Measurements from ENCODE around the gene PRKG1. TPM values are rescaled to one million over a fixed set of nuclear protein-coding genes. Genes with fewer than 3 reads are reported as not detected.

The PRKG1 gene
- total RNA-seq, 1 experiment from 2014 or later: 7.4 TPM

DNA sequence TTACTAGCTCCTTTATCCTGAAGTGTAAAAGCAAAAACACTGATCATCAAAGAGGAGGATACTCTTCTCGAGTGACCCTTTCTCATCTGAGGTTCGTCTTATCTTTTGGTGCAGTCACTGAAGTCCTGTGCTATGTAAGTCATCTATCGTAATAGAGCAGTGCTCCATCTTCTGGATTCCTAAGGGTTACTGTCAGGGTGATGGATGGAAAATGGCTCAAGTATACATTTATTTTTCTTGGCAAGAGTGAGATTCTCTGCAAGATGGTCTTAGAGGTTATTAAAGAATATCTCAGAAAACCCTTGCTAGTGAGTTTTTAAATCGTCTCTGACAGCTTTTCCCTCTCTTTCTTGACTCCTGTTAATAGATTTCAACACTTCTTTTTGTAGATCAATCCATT is 12.4 kb downstream of the PRKG1 start:
- Histone ChIP-seq H3K9me2 (replicated peaks; ENCODE audit: low read length) (0 out of 2 replicates have a peak, but pooled peaks cover 6% of the 10 kb centered on the region), H3K27ac (ENCODE audit: low read length) (no peak overlapping the region), H4K20me1 (ENCODE audit: low read length) (no peaks in the 10 kb centered on the region), H3K27me3 (ENCODE audit: low read length) (no peaks in the 10 kb centered on the region), H3K9ac (ENCODE audit: low read length) (no peak overlapping the region), H3K4me1 (ENCODE audit: insufficient read depth, low read length) (peaks cover 8% of the 10 kb centered on the region), H3F3A (ENCODE audit: low read length, unreplicated experiment) (no peaks in the 10 kb centered on the region), H3K79me2 (ENCODE audit: low read length) (no peaks in the 10 kb centered on the region), H3K4me2 (ENCODE audit: low read length) (no peak overlapping the region), H3K36me3 (ENCODE audit: low read depth, low read length) (no peaks in the 10 kb centered on the region), H3K9me3 (ENCODE audit: low read length) (no peaks in the 10 kb centered on the region), H2AFZ (ENCODE audit: low read length) (no peak overlapping the region), H3K4me3 (ENCODE audit: low read length) (no peak overlapping the region)
- no TSS peak for BruUV-seq (replicated peaks)
- ChIA-PET CTCF (no interaction called here), POLR2A (ENCODE audit: unreplicated experiment) (no interaction called here)
- ATAC-seq (no peak), DNase-seq (no peak)
- TF ChIP-seq EZH2phosphoT487 (IDR thresholded peaks at IDR 0.05; ENCODE audit: borderline replicate concordance, low read length) (no peak), EZH2 (IDR thresholded peaks at IDR 0.05; ENCODE audit: low read length, unreplicated experiment) (no peak)
- TF ChIP-seq, protein P1, sequence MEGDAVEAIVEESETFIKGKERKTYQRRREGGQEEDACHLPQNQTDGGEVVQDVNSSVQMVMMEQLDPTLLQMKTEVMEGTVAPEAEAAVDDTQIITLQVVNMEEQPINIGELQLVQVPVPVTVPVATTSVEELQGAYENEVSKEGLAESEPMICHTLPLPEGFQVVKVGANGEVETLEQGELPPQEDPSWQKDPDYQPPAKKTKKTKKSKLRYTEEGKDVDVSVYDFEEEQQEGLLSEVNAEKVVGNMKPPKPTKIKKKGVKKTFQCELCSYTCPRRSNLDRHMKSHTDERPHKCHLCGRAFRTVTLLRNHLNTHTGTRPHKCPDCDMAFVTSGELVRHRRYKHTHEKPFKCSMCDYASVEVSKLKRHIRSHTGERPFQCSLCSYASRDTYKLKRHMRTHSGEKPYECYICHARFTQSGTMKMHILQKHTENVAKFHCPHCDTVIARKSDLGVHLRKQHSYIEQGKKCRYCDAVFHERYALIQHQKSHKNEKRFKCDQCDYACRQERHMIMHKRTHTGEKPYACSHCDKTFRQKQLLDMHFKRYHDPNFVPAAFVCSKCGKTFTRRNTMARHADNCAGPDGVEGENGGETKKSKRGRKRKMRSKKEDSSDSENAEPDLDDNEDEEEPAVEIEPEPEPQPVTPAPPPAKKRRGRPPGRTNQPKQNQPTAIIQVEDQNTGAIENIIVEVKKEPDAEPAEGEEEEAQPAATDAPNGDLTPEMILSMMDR (conservative IDR thresholded peaks at IDR 0.05; ENCODE audit: low read depth, low read length): no peak
- intact Hi-C loops (cut with micrococcal nuclease): no loop called here

GRCh38 chr10:51087114-51087513 is 12.8 kb downstream of the PRKG1 start:
- no peak for ATAC-seq
- POLR2A ChIA-PET (ENCODE audit: unreplicated experiment): no interaction called here
- H3K4me3 ChIP-seq (ENCODE audit: low read length): no peak overlapping the region
- intact Hi-C loops (cut with micrococcal nuclease): no loop called here
- H2AFZ ChIP-seq (ENCODE audit: low read length): no peak overlapping the region
- no peak overlapping the region for H3K27ac ChIP-seq (ENCODE audit: low read length)
- no peaks in the 10 kb centered on the region for H3K27me3 ChIP-seq (ENCODE audit: low read length)
- H3K9ac ChIP-seq (ENCODE audit: low read length): no peak overlapping the region
- no peaks in the 10 kb centered on the region for H3F3A ChIP-seq (ENCODE audit: low read length, unreplicated experiment)
- DNase-seq: no peak
- H3K79me2 ChIP-seq (ENCODE audit: low read length): no peaks in the 10 kb centered on the region
- no peak overlapping the region for H3K4me2 ChIP-seq (ENCODE audit: low read length)
- peaks cover 8% of the 10 kb centered on the region for H3K4me1 ChIP-seq (ENCODE audit: insufficient read depth, low read length)
- H4K20me1 ChIP-seq (ENCODE audit: low read length): no peaks in the 10 kb centered on the region
- no peaks in the 10 kb centered on the region for H3K9me3 ChIP-seq (ENCODE audit: low read length)
- BruUV-seq (replicated peaks): no TSS peak
- TF ChIP-seq EZH2phosphoT487 (IDR thresholded peaks at IDR 0.05; ENCODE audit: borderline replicate concordance, low read length) (no peak), EZH2 (IDR thresholded peaks at IDR 0.05; ENCODE audit: low read length, unreplicated experiment) (no peak)
- TF ChIP-seq, protein P1 (conservative IDR thresholded peaks at IDR 0.05; ENCODE audit: low read depth, low read length): no peak
- CTCF ChIA-PET: no interaction called here
- 0 out of 2 replicates have a peak, but pooled peaks cover 6% of the 10 kb centered on the region for H3K9me2 ChIP-seq (replicated peaks; ENCODE audit: low read length)
- H3K36me3 ChIP-seq (ENCODE audit: low read depth, low read length): no peaks in the 10 kb centered on the region

DNA sequence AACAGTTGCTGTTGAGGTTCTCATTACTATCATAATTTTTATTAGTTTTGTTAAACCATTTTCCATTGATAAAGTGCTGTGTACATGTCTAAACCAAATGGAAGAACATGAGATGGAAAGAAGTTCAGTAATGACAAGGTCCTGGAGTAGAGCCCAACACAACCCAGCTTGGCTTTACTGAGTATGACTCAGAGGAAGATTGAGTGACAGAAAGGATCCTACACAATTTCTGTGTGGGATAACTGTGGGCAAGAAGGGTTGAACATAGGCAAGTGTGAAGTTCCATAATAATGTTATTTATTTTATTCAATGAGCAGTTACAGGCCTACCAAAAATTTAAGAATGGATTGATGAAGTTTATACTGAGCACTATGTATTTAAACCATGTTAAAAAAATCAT is 15.9 kb downstream of the PRKG1 start:
- Histone ChIP-seq H3K4me1 (ENCODE audit: insufficient read depth, low read length) (peaks cover 8% of the 10 kb centered on the region), H3K9me3 (ENCODE audit: low read length) (no peaks in the 10 kb centered on the region), H3K27me3 (ENCODE audit: low read length) (no peaks in the 10 kb centered on the region), H3K4me3 (ENCODE audit: low read length) (no peak overlapping the region), H2AFZ (ENCODE audit: low read length) (no peak overlapping the region), H3K9me2 (replicated peaks; ENCODE audit: low read length) (0 out of 2 replicates have a peak, but pooled peaks cover 6% of the 10 kb centered on the region), H3K79me2 (ENCODE audit: low read length) (no peaks in the 10 kb centered on the region), H3K36me3 (ENCODE audit: low read depth, low read length) (no peaks in the 10 kb centered on the region), H3K9ac (ENCODE audit: low read length) (no peak overlapping the region), H3K27ac (ENCODE audit: low read length) (no peak overlapping the region), H3F3A (ENCODE audit: low read length, unreplicated experiment) (no peaks in the 10 kb centered on the region), H3K4me2 (ENCODE audit: low read length) (no peak overlapping the region), H4K20me1 (ENCODE audit: low read length) (no peaks in the 10 kb centered on the region)
- POLR2A ChIA-PET (ENCODE audit: unreplicated experiment): no interaction called here
- TF ChIP-seq EZH2 (IDR thresholded peaks at IDR 0.05; ENCODE audit: low read length, unreplicated experiment) (no peak), EZH2phosphoT487 (IDR thresholded peaks at IDR 0.05; ENCODE audit: borderline replicate concordance, low read length) (no peak)
- DNase-seq: peak; percentile 95
- ATAC-seq: peak; percentile 98
- intact Hi-C loops (cut with micrococcal nuclease): no loop called here
- no TSS peak for BruUV-seq (replicated peaks)
- CTCF ChIA-PET: interaction anchor here (0.5 kb wide), 1 partner anchor 190 kb away, joined by 3 read pairs; no protein-coding TSS in a partner anchor
